CD4-positive, alpha-beta T cell (primary cell): ENCODE results near the gene BAG5. TPM values are rescaled to one million over a fixed set of nuclear protein-coding genes. Genes with fewer than 3 reads are reported as not detected.

Experiments
- ATAC-seq: fragments of 200-7000 bp; cut with Tn5 transposase; one replicate; pipeline ENCODE4 v1.10.0; 2022; ENCODE audit warnings: mild to moderate bottlenecking; ENCODE audit not compliant: poor library complexity
- CTCF ChIA-PET: fragments of 350-600 bp; sonication (Branson Sonifier 250); formaldehyde crosslinking; loops from one replicate; lab custom pipeline; 2021; ENCODE audit warnings: antibody characterized with exemption, inconsistent platforms; lab: Charles Lee
- POLR2A ChIA-PET: fragments of 350-600 bp; sonication (Branson Sonifier 250); formaldehyde crosslinking; loops from one replicate; lab custom pipeline; 2021; ENCODE audit warnings: antibody characterized with exemption, inconsistent platforms; lab: Charles Lee
- DNase-seq, 14 experiments: peaks; one replicate each; pipeline ENCODE4 v3.0.0-alpha.2; 2013 to 2020; ENCODE audit warnings: mixed read lengths in 2 of 14
- H3K27ac ChIP-seq, 2 donors: one replicate each; pipeline versions ENCODE4 v1.5.1 to v1.7.0; 2013; ENCODE audit warnings: low read length in 2 of 2, low read depth in 1 of 2, mild to moderate bottlenecking in 1 of 2
- H3K27me3 ChIP-seq, 2 experiments: 1 replicate in 1 of 2; 2 replicates in 1 of 2; pipeline versions ENCODE4 v1.6.1 to v1.7.0; 2013; ENCODE audit warnings: low read length in 2 of 2, control low read depth in 1 of 2, mild to moderate bottlenecking in 1 of 2, moderate library complexity in 1 of 2; ENCODE audit not compliant: insufficient read depth in 2 of 2, control insufficient read depth in 1 of 2
- H3K36me3 ChIP-seq: one replicate; pipeline ENCODE4 v1.6.1; 2013; ENCODE audit warnings: low read length, control low read depth; ENCODE audit not compliant: insufficient read depth
- H3K4me1 ChIP-seq: one replicate; pipeline ENCODE4 v1.6.1; 2013; ENCODE audit warnings: low read length, control low read depth; ENCODE audit not compliant: insufficient read depth
- H3K4me3 ChIP-seq: one replicate; pipeline ENCODE4 v1.5.1; 2013; ENCODE audit warnings: mild to moderate bottlenecking, low read length, moderate library complexity
- H3K9me3 ChIP-seq, 2 experiments: 1 replicate in 1 of 2; 2 replicates in 1 of 2; pipeline versions ENCODE4 v1.6.1 to v1.7.0; 2013; ENCODE audit warnings: low read length in 2 of 2, mild to moderate bottlenecking in 2 of 2, control low read depth in 1 of 2, moderate library complexity in 1 of 2; ENCODE audit not compliant: control insufficient read depth in 1 of 2, insufficient read depth in 1 of 2
- H3K27ac Mint-ChIP-seq: one replicate; pipeline ENCODE4 v1.8.0; 2020; ENCODE audit warnings: mixed read lengths
- H3K27me3 Mint-ChIP-seq: one replicate; pipeline ENCODE4 v1.8.0; 2021; ENCODE audit warnings: mixed read lengths
- H3K36me3 Mint-ChIP-seq: one replicate; pipeline ENCODE4 v1.8.0; 2021; ENCODE audit warnings: low read depth, mixed read lengths
- H3K4me1 Mint-ChIP-seq: one replicate; pipeline ENCODE4 v1.8.0; 2021; ENCODE audit warnings: low read depth, mixed read lengths
- H3K4me3 Mint-ChIP-seq: one replicate; pipeline ENCODE4 v1.8.0; 2020; ENCODE audit warnings: mild to moderate bottlenecking, mixed read lengths
- H3K9me3 Mint-ChIP-seq: one replicate; pipeline ENCODE4 v1.8.0; 2020; ENCODE audit warnings: mixed read lengths
- CTCF ChIP-seq: fragments of 200-600 bp; IDR thresholded peaks from one replicate; pipeline ENCODE4 v1.8.0; 2022; ENCODE audit warnings: antibody characterized with exemption, mild to moderate bottlenecking
- intact Hi-C, 2 experiments: fragments of 100-400 bp; cut with DNase I in 1 of 2; cut with micrococcal nuclease in 1 of 2; formaldehyde crosslinking; loops; one replicate each; pipeline versions ENCODE4 v1.15.1 to v1.9.0; 2023 to 2025; cut with DNase I, micrococcal nuclease
- total RNA-seq, 174 experiments: library from RNA in 2 of 174; stranded (reverse) in 2 of 174; gene quantifications; one replicate each; pipeline ENCODE4 v1.2.3 and lab custom pipeline; 2021 to 2026

Gene BAG5
- total RNA-seq, 2 experiments from 2014 or later: 39.4 to 40.3 TPM

- no peak overlapping the region for H3K27ac Mint-ChIP-seq
- DNase-seq: no peak
- no peaks in the 10 kb centered on the region for H3K4me1 Mint-ChIP-seq
- no peak for TF ChIP-seq CTCF
- CTCF ChIA-PET: interaction anchor here (0.6 kb wide), 1 partner anchor 462 kb away, joined by 3 read pairs; no protein-coding TSS in a partner anchor
- no peaks in the 10 kb centered on the region for H3K27me3 Mint-ChIP-seq
- H3K36me3 Mint-ChIP-seq: no peaks in the 10 kb centered on the region
- Histone ChIP-seq H3K36me3 (no peaks in the 10 kb centered on the region), H3K27ac (no peak overlapping the region), H3K4me3 (no peak overlapping the region), H3K27me3 (no peaks in the 10 kb centered on the region), H3K9me3 (no peaks in the 10 kb centered on the region), H3K4me1 (no peaks in the 10 kb centered on the region)
- no peak overlapping the region for H3K4me3 Mint-ChIP-seq
- POLR2A ChIA-PET: no interaction called here
- intact Hi-C loops: no loop called here
- no peaks in the 10 kb centered on the region for H3K9me3 Mint-ChIP-seq
- no peak for ATAC-seq
These were observed 38.0 kb upstream of the BAG5 start for GRCh38 chr14:103600503-103600902.

- intact Hi-C loops: no loop called here
- Mint-ChIP-seq H3K4me1 (no peaks in the 10 kb centered on the region), H3K36me3 (no peaks in the 10 kb centered on the region), H3K27me3 (no peaks in the 10 kb centered on the region), H3K9me3 (no peaks in the 10 kb centered on the region), H3K4me3 (no peak overlapping the region), H3K27ac (no peak overlapping the region)
- Histone ChIP-seq H3K27me3 (no peaks in the 10 kb centered on the region), H3K4me1 (peaks cover 9% of the 10 kb centered on the region), H3K36me3 (no peaks in the 10 kb centered on the region), H3K27ac (no peak overlapping the region), H3K4me3 (no peak overlapping the region), H3K9me3 (no peaks in the 10 kb centered on the region)
- ChIA-PET CTCF (no interaction called here), POLR2A (no interaction called here)
- TF ChIP-seq CTCF: no peak
- DNase-seq: no peak
- no peak for ATAC-seq
These were observed 35.3 kb upstream of the BAG5 start for GRCh38 chr14:103597623-103598377.

- CTCF ChIA-PET: no interaction called here
- Mint-ChIP-seq H3K4me1 (no peaks in the 10 kb centered on the region), H3K27me3 (no peaks in the 10 kb centered on the region), H3K4me3 (no peak overlapping the region), H3K36me3 (peaks cover under 1% of the 10 kb centered on the region), H3K27ac (no peak overlapping the region), H3K9me3 (no peaks in the 10 kb centered on the region)
- H3K9me3 ChIP-seq: no peaks in the 10 kb centered on the region
- POLR2A ChIA-PET: no interaction called here
- TF ChIP-seq CTCF: no peak
- ATAC-seq (no peak), DNase-seq (no peak)
- H3K27ac ChIP-seq: no peak overlapping the region
- H3K4me3 ChIP-seq: no peak overlapping the region
- peaks cover 8% of the 10 kb centered on the region for H3K36me3 ChIP-seq
- intact Hi-C loops: no loop called here
- no peaks in the 10 kb centered on the region for H3K27me3 ChIP-seq
- peaks cover 9% of the 10 kb centered on the region for H3K4me1 ChIP-seq
These were observed 31.8 kb upstream of the BAG5 start for GRCh38 chr14:103594265-103594664.
